Tibial nerve (tissue), 3 donors: ENCODE results near the gene TATDN3.

Experiments
- CTCF ChIP-seq, 5 experiments: fragments of 200-600 bp in 3 of 5; fragments of 450-650 bp in 2 of 5; sonication (generic) in 3 of 5; IDR thresholded peaks; one replicate each; pipeline ENCODE4 v1.5.1; 2016 to 2019; ENCODE audit warnings: antibody characterized with exemption in 5 of 5, mild to moderate bottlenecking in 3 of 5, moderate library complexity in 2 of 5
- POLR2A ChIP-seq, 2 donors: fragments of 450-650 bp; IDR thresholded peaks; one replicate each; pipeline ENCODE4 v1.6.1; 2017; ENCODE audit warnings: antibody characterized with exemption in 2 of 2, mild to moderate bottlenecking in 2 of 2, moderate library complexity in 2 of 2

- no peak for TF ChIP-seq CTCF (IDR thresholded peaks at IDR 0.05)
- no peak for TF ChIP-seq POLR2A (IDR thresholded peaks at IDR 0.05)
These were observed 55.9 kb downstream of the TATDN3 start, which contains the start of gene SPATA45 for GRCh38 chr1:212847549-212847948.
